Measurements from ENCODE around the gene GRIPAP1.

GRCh38 chrX:48937054-48937907, 64.8 kb downstream of the GRIPAP1 start:
- no peak for TF ChIP-seq POLR2A (IDR thresholded peaks at IDR 0.05)
- TF ChIP-seq CTCF (IDR thresholded peaks at IDR 0.05), result no peak

All from lower leg skin (tissue), 3 donors.